Astrocyte (in vitro differentiated cells and primary cell): ENCODE data around the gene DDIT4. TPM values are rescaled to one million over a fixed set of nuclear protein-coding genes. Genes with fewer than 3 reads are reported as not detected.

Experiments used
- DNase-seq: peaks from one replicate; pipeline ENCODE4 v3.0.0-alpha.2; 2010; ENCODE audit warnings: low read depth
- FAIRE-seq: peaks from 2 replicates; lab custom pipeline; 2011; peaks lifted over from hg19 to GRCh38; lab: Jason Lieb, UNC
- H2AFZ ChIP-seq: 2 replicates; pipeline ENCODE4 v1.6.0; 2012; ENCODE audit warnings: low read depth, low read length, inconsistent platforms
- H3K27ac ChIP-seq: 2 replicates; pipeline ENCODE4 v1.5.1; 2011; ENCODE audit warnings: low read depth, low read length, inconsistent platforms
- H3K27me3 ChIP-seq: 2 replicates; pipeline ENCODE4 v1.6.0; 2011; ENCODE audit warnings: low read length, inconsistent platforms; ENCODE audit not compliant: insufficient read depth
- H3K36me3 ChIP-seq: 2 replicates; pipeline ENCODE4 v1.5.1; 2011; ENCODE audit warnings: low read length, inconsistent platforms; ENCODE audit not compliant: insufficient read depth
- H3K4me1 ChIP-seq: 2 replicates; pipeline ENCODE4 v1.5.1; 2011; ENCODE audit warnings: low read length, inconsistent platforms; ENCODE audit not compliant: insufficient read depth
- H3K4me2 ChIP-seq: 2 replicates; pipeline ENCODE4 v1.6.0; 2012; ENCODE audit warnings: low read length, inconsistent platforms
- H3K4me3 ChIP-seq: 2 replicates; pipeline ENCODE4 v1.5.1; 2011; ENCODE audit warnings: low read depth, mild to moderate bottlenecking, low read length, inconsistent platforms; ENCODE audit not compliant: insufficient read depth
- H3K79me2 ChIP-seq: 2 replicates; pipeline ENCODE4 v1.6.0; 2012; ENCODE audit warnings: mild to moderate bottlenecking, low read length, inconsistent platforms; ENCODE audit not compliant: insufficient read depth
- H3K9ac ChIP-seq: 2 replicates; pipeline ENCODE4 v1.6.0; 2012; ENCODE audit warnings: mild to moderate bottlenecking, low read length, inconsistent platforms
- H3K9me3 ChIP-seq: 2 replicates; pipeline ENCODE4 v1.5.1; 2012; ENCODE audit warnings: low read depth, mild to moderate bottlenecking, low read length, inconsistent platforms; ENCODE audit not compliant: insufficient read depth
- H4K20me1 ChIP-seq: 2 replicates; pipeline ENCODE4 v1.6.0; 2012; ENCODE audit warnings: low read length, inconsistent platforms; ENCODE audit not compliant: insufficient read depth
- H3K27ac Mint-ChIP-seq: one replicate; pipeline ENCODE4 v1.8.0; 2021; ENCODE audit warnings: mild to moderate bottlenecking, mixed read lengths; ENCODE audit not compliant: unreplicated experiment
- H3K27me3 Mint-ChIP-seq: one replicate; pipeline ENCODE4 v1.8.0; 2021; ENCODE audit warnings: low read depth, mixed read lengths; ENCODE audit not compliant: unreplicated experiment
- H3K36me3 Mint-ChIP-seq: one replicate; pipeline ENCODE4 v1.8.0; 2021; ENCODE audit warnings: low read depth, mixed read lengths; ENCODE audit not compliant: unreplicated experiment
- H3K4me1 Mint-ChIP-seq: one replicate; pipeline ENCODE4 v1.8.0; 2021; ENCODE audit warnings: low read depth, mixed read lengths; ENCODE audit not compliant: unreplicated experiment
- H3K4me3 Mint-ChIP-seq: one replicate; pipeline ENCODE4 v1.8.0; 2021; ENCODE audit warnings: mild to moderate bottlenecking, moderate library complexity, mixed read lengths; ENCODE audit not compliant: unreplicated experiment
- H3K9me3 Mint-ChIP-seq: one replicate; pipeline ENCODE4 v1.8.0; 2021; ENCODE audit warnings: mild to moderate bottlenecking, mixed read lengths; ENCODE audit not compliant: unreplicated experiment
- CTCF ChIP-seq: IDR thresholded peaks from 2 replicates; pipeline ENCODE4 v1.5.1; 2011; ENCODE audit warnings: low read depth, mild to moderate bottlenecking, inconsistent platforms, low read length, moderate library complexity; ENCODE audit not compliant: insufficient read depth
- EZH2 ChIP-seq: IDR thresholded peaks from 2 replicates; pipeline ENCODE4 v1.6.1; 2012; ENCODE audit warnings: mild to moderate bottlenecking, low read length, inconsistent platforms; ENCODE audit not compliant: insufficient read depth
- total RNA-seq: library from RNA; stranded (reverse); gene quantifications from 2 replicates; pipeline ENCODE4 v1.2.1, GENCODE V29; 2021

DDIT4 gene
- total RNA-seq, 1 donor from 2014 or later = 244 TPM

- H3K9ac ChIP-seq = peak overlapping the region; percentile 80
- DNase-seq (peak; percentile 85), FAIRE-seq (no peak)
- no peaks in the 10 kb centered on the region for H3K9me3 ChIP-seq
- peak overlapping the region; percentile 64 for H3K27ac ChIP-seq
- peaks cover 9% of the 10 kb centered on the region for H3K79me2 ChIP-seq
- H3K36me3 ChIP-seq = no peaks in the 10 kb centered on the region
- Mint-ChIP-seq H3K27ac (peak overlapping the region; percentile 98), H3K36me3 (peaks cover 18% of the 10 kb centered on the region), H3K27me3 (no peaks in the 10 kb centered on the region), H3K4me3 (peak overlapping the region; percentile 99), H3K4me1 (peaks cover 19% of the 10 kb centered on the region), H3K9me3 (no peaks in the 10 kb centered on the region)
- H3K4me3 ChIP-seq = peak overlapping the region; percentile 91
- H4K20me1 ChIP-seq = peaks cover 27% of the 10 kb centered on the region
- peaks cover 24% of the 10 kb centered on the region for H3K4me1 ChIP-seq
- peak overlapping the region; percentile 99 for H3K4me2 ChIP-seq
- no peak for TF ChIP-seq EZH2
- TF ChIP-seq CTCF = no peak
- peak overlapping the region; percentile 97 for H2AFZ ChIP-seq
- H3K27me3 ChIP-seq = no peaks in the 10 kb centered on the region
These were observed 875 bp upstream of the DDIT4 start for GRCh38 chr10:72272689-72273409.

- Mint-ChIP-seq H3K4me1 (peaks cover 19% of the 10 kb centered on the region), H3K9me3 (no peaks in the 10 kb centered on the region), H3K4me3 (peak overlapping the region; percentile 99), H3K27me3 (no peaks in the 10 kb centered on the region), H3K36me3 (peaks cover 18% of the 10 kb centered on the region), H3K27ac (peak overlapping the region; percentile 96)
- Histone ChIP-seq H3K27ac (peak overlapping the region; percentile 76), H3K79me2 (peaks cover 9% of the 10 kb centered on the region), H4K20me1 (peaks cover 27% of the 10 kb centered on the region), H2AFZ (peak overlapping the region; percentile 86), H3K27me3 (no peaks in the 10 kb centered on the region), H3K9ac (peak overlapping the region; percentile 82), H3K36me3 (no peaks in the 10 kb centered on the region), H3K4me3 (peak overlapping the region; percentile 91), H3K9me3 (no peaks in the 10 kb centered on the region), H3K4me1 (peaks cover 24% of the 10 kb centered on the region), H3K4me2 (peak overlapping the region; percentile 99)
- TF ChIP-seq CTCF (no peak), EZH2 (no peak)
- DNase-seq = no peak
- FAIRE-seq = no peak
These were observed 547 bp downstream of the DDIT4 start for GRCh38 chr10:72274213-72274729.
